Testis (tissue), 2 donors: ENCODE results near the gene FAM228A.

Source experiments
- CTCF ChIP-seq, 3 experiments: fragments of 450-650 bp in 2 of 3; fragments of 200-600 bp in 1 of 3; sonication (generic) in 1 of 3; IDR thresholded peaks; one replicate each; pipeline ENCODE4 v1.5.1; 2016 to 2019; ENCODE audit warnings: antibody characterized with exemption in 3 of 3, mild to moderate bottlenecking in 2 of 3, moderate library complexity in 1 of 3
- POLR2A ChIP-seq: fragments of 450-650 bp; IDR thresholded peaks from one replicate; pipeline ENCODE4 v1.6.1; 2017; ENCODE audit warnings: antibody characterized with exemption, mild to moderate bottlenecking, moderate library complexity

GRCh38 chr2:24179683-24180082 lies 4.8 kb downstream of the FAM228A start:
- no peak for TF ChIP-seq CTCF (IDR thresholded peaks at IDR 0.05)
- TF ChIP-seq POLR2A = no peak
